Stimulated activated CD4-positive, alpha-beta T cell treated with anti-CD3 and anti-CD28 coated beads, Interleukin-4, amount 100 ng/mL, for 24 hours (primary cell): ENCODE data around the gene XG.
A peak's percentile ranks its signal among the peaks of the same experiment; 100 is the strongest.
"Not testable (repeated sequence)": the region's sequence is repeated elsewhere in the genome, so short reads cannot be mapped to it uniquely, and the experiment has no call there.

Experiments
- DNase-seq: peaks from one replicate; pipeline ENCODE4 v3.0.0-alpha.2; 2020

The XG gene

DNA sequence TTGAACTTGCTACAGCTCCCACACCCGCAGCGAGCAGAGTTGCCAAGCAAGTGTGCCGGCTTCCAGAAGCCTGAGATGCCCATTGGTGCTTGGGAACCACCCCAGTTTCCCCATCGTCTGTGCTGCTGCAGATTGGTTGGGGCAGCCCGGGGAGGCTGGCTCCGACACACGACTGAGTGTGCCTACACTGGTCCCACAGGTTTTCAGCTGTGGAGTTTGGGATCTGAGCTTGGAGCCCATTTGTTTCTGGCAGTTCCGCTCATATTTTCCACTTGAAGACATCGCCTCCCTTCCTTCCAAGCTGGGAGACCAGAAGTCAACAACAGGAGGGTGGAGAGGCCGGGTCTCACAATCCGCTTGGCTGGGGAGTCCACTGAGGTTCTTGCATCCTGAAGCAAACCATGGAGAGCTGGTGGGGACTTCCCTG lies at the start of gene XG:
TSS of gene XG (plus strand) at position 167 of the 427 bp plus-strand sequence. CDS start at position 402, 235 bp downstream.
- not testable (repeated sequence) for DNase-seq

GRCh38 chrX:2703991-2704369 lies 47.9 kb upstream of the XG start:
- DNase-seq = no peak

- no peak for DNase-seq
These were observed 46.6 kb upstream of the XG start for GRCh38 chrX:2705046-2705832.

- peak; percentile 76 for DNase-seq
These were observed 44.5 kb upstream of the XG start for GRCh38 chrX:2707334-2707760.

- DNase-seq = peak; percentile 40
These were observed 43.8 kb upstream of the XG start for GRCh38 chrX:2708021-2708420.

DNA sequence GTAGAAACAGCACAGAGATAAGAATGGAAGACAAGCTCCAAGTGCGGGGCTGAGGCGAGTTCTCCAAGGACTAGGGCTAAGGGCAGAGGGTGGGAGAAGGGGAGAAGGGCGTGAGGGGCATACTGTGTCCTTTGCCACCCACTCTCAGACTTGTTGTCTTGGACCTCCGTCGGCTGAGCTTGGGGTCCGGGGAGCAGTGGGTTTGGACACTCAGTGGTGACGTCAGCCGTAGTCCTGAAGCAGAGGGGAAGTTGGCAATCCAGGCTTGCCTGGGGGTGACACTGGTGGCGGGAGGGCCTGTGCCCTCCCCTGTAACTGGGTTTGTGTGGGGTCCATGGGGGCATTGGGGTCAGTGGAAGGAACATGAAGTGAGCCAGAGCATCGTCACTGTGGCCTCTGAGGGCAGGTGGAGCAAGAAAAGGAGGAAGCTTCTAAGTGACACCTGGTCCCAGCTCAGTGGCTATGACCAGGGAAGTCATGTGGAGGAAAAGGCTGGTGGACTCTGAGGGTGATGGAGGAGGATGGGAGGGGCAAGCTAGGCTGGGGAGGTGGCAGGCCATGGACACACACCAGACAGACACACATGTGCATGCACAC lies 43.1 kb upstream of the XG start:
- no peak for DNase-seq

DNA sequence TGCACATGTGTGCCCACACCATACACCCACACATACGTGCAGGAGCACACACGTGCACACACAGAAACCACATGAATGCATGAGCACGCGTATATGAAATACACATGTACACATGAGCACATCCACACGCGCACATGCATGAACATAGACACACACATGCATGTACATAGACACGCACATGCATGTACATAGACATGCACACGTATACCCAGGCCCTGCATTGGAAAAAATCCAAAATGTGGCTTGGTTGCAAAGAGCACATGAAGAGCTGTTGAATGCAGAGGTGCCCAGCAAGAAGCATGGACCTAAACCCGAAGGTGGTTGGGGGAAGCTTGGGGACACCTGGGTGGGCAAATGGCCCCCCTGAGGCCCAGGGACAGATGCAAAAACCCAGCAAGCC lies 42.3 kb upstream of the XG start:
- no peak for DNase-seq

- peak; percentile 78 for DNase-seq
These were observed 41.6 kb upstream of the XG start for GRCh38 chrX:2710041-2710840.

- DNase-seq = no peak
These were observed 40.4 kb upstream of the XG start for GRCh38 chrX:2711441-2711840.

- DNase-seq = no peak
These were observed 39.4 kb upstream of the XG start for GRCh38 chrX:2712428-2712827.

- no peak for DNase-seq
These were observed 38.7 kb upstream of the XG start for GRCh38 chrX:2712890-2713840.

- no peak for DNase-seq
These were observed 37.3 kb upstream of the XG start for GRCh38 chrX:2714551-2714950.

DNA sequence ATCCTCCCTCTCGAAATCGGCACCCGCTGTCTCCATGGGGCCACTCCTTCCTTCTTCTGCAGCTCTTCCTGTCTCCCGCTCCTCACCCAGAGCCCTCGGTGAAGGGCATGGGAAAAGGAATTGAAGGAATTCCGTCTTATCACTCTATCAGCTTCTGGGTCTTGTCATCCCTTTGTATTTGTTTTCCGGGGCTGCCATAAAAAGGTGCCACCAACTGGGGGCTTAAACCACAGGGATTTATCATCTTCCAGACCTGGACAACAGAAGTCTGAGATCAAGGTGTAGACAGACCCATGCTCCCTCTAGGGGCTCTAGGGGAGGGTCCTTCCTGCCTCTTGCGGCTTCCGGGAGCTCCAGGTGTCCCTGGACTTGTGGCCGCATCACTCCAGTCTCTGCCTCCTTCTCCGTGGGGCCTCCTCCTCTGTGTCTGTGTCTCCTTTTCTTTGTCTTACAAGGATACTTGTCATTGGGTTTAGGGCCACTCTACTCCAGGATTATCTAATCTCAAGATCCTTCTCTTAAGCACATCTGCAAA lies 36.7 kb upstream of the XG start:
- no peak for DNase-seq

DNA sequence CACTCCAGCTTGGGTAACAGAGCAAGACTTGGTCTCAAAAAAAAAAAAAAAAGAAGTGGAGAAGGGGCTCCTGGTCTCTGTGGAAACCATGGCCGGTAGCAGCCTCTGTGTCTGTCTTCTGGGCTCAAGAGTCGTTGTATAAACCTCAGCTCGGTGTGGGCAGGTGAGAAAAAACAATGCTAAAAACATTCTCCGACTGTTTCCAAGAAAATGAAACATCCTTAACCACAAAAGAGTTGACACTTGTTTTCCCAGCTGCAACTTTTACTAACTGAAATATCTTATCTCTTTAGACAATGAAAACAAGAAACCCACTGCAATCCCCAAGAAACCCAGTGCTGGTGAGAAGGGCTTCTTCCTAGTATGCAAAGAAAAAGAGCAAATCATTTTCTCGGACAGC lies 34.5 kb upstream of the XG start:
- DNase-seq = no peak

DNA sequence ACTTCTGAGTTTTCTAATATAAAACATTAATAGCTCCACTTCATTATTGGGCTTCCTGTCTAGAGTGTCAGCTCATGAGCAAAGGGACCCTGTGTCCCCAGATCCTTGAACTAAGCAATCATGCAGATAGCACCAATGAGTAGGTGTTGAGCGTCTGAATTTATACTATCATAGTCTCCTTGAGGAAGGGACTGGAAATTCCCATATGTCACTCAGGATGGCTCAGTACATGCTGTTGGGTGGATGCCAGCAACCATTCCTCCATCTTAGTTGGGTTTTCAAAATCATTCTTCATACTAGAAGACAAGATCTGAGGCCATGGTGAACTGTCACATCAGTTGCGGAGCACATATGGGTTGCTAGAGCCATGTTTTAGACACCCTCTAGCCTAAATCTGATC lies 33.0 kb upstream of the XG start:
- no peak for DNase-seq

GRCh38 chrX:2719774-2720447 lies 31.9 kb upstream of the XG start:
- no peak for DNase-seq

GRCh38 chrX:2723286-2723879 lies 28.5 kb upstream of the XG start:
- DNase-seq = no peak

- DNase-seq = not testable (repeated sequence)
These were observed 24.6 kb upstream of the XG start for GRCh38 chrX:2727264-2727663.

- DNase-seq = no peak
These were observed 19.8 kb upstream of the XG start for GRCh38 chrX:2732076-2732475.

DNA sequence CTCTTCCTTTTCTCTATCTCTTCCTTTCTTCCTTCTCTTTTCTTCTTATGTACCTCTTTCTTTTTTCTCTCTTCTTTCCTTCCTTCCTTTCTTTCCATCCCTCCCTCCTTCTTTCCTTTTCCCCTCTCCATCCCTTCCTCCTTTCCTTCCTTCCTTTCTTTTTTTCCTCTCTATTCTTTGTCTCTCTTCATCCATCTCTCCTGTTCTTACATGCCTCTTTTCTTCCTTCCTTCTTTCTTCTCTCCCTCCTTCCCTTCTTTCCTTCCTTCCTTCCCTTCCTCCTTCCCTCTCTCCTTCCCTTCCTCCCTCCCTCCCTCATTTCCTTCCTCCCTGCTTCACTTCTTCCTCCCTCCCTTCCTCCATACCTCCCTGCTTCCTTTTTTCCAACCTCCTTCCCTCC lies 19.2 kb upstream of the XG start:
- no peak for DNase-seq

DNA sequence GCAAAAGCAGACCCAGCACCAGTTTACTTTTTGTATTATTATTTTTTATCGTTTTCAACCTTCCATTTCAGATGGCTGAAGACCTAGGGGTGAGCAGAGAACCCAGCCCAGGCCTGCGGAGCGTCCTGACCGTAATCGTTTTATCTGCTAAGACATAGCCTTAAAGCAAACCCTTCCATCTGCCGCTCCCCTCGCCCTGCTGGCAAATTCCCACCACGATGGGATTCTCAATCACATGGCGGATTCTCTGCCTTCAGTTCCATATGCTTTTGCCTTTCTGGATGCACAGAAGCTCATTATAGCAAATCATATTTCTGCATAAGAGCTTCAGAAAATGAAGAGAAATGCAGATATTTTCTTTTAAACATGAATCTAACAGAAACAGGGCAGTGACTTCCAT lies 18.6 kb upstream of the XG start:
- no peak for DNase-seq
